GM12892 (cell line): ENCODE data around the gene OTOS.

ENCODE experiments used
- DNase-seq: peaks from one replicate; pipeline ENCODE4 v3.0.0; 2011; ENCODE audit not compliant: insufficient read length
- FAIRE-seq: peaks from 2 replicates; lab custom pipeline; 2011; peaks lifted over from hg19 to GRCh38; lab: Jason Lieb, UNC
- POLR2A ChIP-seq: IDR thresholded peaks from 2 replicates; pipeline ENCODE4 v1.6.1; 2011; ENCODE audit warnings: low read depth, low read length, control low read depth
- POLR2AphosphoS5 ChIP-seq: IDR thresholded peaks from 2 replicates; pipeline ENCODE4 v1.6.1; 2011; ENCODE audit warnings: low read depth, low read length, control low read depth
- TAF1 ChIP-seq: IDR thresholded peaks from 2 replicates; pipeline ENCODE4 v1.6.1; 2011; ENCODE audit warnings: low read depth, mild to moderate bottlenecking, control low read depth, low read length, borderline replicate concordance

Gene OTOS

GRCh38 chr2:240129731-240130392 lies 10.6 kb downstream of the OTOS start:
- no peak for FAIRE-seq
- TF ChIP-seq POLR2AphosphoS5 (no peak), POLR2A (no peak), TAF1 (no peak)

GRCh38 chr2:240129311-240129710 lies 11.1 kb downstream of the OTOS start:
- no peak for DNase-seq
- TF ChIP-seq TAF1 (no peak), POLR2AphosphoS5 (no peak), POLR2A (no peak)
- FAIRE-seq: no peak

More at GRCh38 chr2:240129731-240130392, 10.6 kb downstream of the OTOS start:
- no peak for DNase-seq

GRCh38 chr2:240128608-240129145 lies 11.8 kb downstream of the OTOS start:
- DNase-seq (no peak), FAIRE-seq (no peak)
- TF ChIP-seq POLR2A (no peak), POLR2AphosphoS5 (no peak), TAF1 (no peak)

GRCh38 chr2:240127911-240128607 lies 12.4 kb downstream of the OTOS start:
- TF ChIP-seq POLR2A: no peak
- no peak for TF ChIP-seq POLR2AphosphoS5
- no peak for TF ChIP-seq TAF1
- no peak for DNase-seq
- FAIRE-seq: no peak

- DNase-seq: no peak
- no peak for FAIRE-seq
- TF ChIP-seq POLR2A (no peak), POLR2AphosphoS5 (no peak), TAF1 (no peak)
These were observed 13.2 kb downstream of the OTOS start for GRCh38 chr2:240127191-240127750.

GRCh38 chr2:240126731-240127130 lies 13.7 kb downstream of the OTOS start:
- no peak for FAIRE-seq
- TF ChIP-seq POLR2AphosphoS5 (no peak), POLR2A (no peak)
- no peak for DNase-seq

GRCh38 chr2:240125742-240126141 lies 14.7 kb downstream of the OTOS start:
- DNase-seq (no peak), FAIRE-seq (no peak)
- TF ChIP-seq POLR2AphosphoS5 (no peak), TAF1 (no peak), POLR2A (no peak)

GRCh38 chr2:240124651-240125030 lies 15.8 kb downstream of the OTOS start:
- DNase-seq (no peak), FAIRE-seq (no peak)
- TF ChIP-seq TAF1 (no peak), POLR2A (no peak), POLR2AphosphoS5 (no peak)

- FAIRE-seq (no peak), DNase-seq (no peak)
- no peak for TF ChIP-seq TAF1
- no peak for TF ChIP-seq POLR2A
- TF ChIP-seq POLR2AphosphoS5: no peak
These were observed 16.4 kb downstream of the OTOS start for GRCh38 chr2:240123821-240124650.

- no peak for TF ChIP-seq POLR2AphosphoS5
- no peak for TF ChIP-seq POLR2A
- no peak for FAIRE-seq
- DNase-seq: no peak
These were observed 18.8 kb downstream of the OTOS start for GRCh38 chr2:240121675-240122074.

GRCh38 chr2:240121190-240121589 lies 19.3 kb downstream of the OTOS start:
- no peak for TF ChIP-seq POLR2AphosphoS5
- TF ChIP-seq TAF1: no peak
- no peak for TF ChIP-seq POLR2A
- peak; percentile 44 for FAIRE-seq

GRCh38 chr2:240114233-240114632 lies 26.2 kb downstream of the OTOS start:
- no peak for DNase-seq
- no peak for FAIRE-seq
- TF ChIP-seq POLR2AphosphoS5 (no peak), POLR2A (no peak), TAF1 (no peak)

More at GRCh38 chr2:240121190-240121589, 19.3 kb downstream of the OTOS start:
- DNase-seq: no peak
